ENCODE results near the gene GSTM4.
A peak's percentile ranks its signal among the peaks of the same experiment; 100 is the strongest.

The GSTM4 gene

GRCh38 chr1:109655615-109656519 lies at the start of gene GSTM4:
GSTM4 (plus strand) TSS chr1:109656099; CDS start chr1:109656390, 291 bp downstream.
- DNase-seq: peak; percentile 53

GRCh38 chr1:109609881-109610280 lies 46.0 kb upstream of the GSTM4 start:
- DNase-seq: no peak

GRCh38 chr1:109610609-109611307 lies 45.1 kb upstream of the GSTM4 start:
- no peak for DNase-seq

- DNase-seq: no peak
These were observed 44.5 kb upstream of the GSTM4 start for GRCh38 chr1:109611308-109611990.

- DNase-seq: no peak
These were observed 42.3 kb upstream of the GSTM4 start for GRCh38 chr1:109613361-109614147.

GRCh38 chr1:109615879-109616278 lies 40.0 kb upstream of the GSTM4 start:
- DNase-seq: no peak

- no peak for DNase-seq
These were observed 39.5 kb upstream of the GSTM4 start for GRCh38 chr1:109616391-109616790.

GRCh38 chr1:109617291-109617801 lies 38.6 kb upstream of the GSTM4 start:
- DNase-seq: peak; percentile 87

- no peak for DNase-seq
These were observed 37.0 kb upstream of the GSTM4 start for GRCh38 chr1:109618661-109619575.

- peak; percentile 88 for DNase-seq
These were observed 36.1 kb upstream of the GSTM4 start, which contains the start of the genes AMPD2 and GNAT2 for GRCh38 chr1:109619576-109620400. AMPD2 (plus strand) TSS chr1:109619837; CDS start chr1:109621176, 1,339 bp downstream. GNAT2 (minus strand) TSS chr1:109619616; CDS start chr1:109612870, 6,746 bp downstream.

GRCh38 chr1:109620401-109620791 lies 35.5 kb upstream of the GSTM4 start:
- peak; percentile 53 for DNase-seq

- peak; percentile 93 for DNase-seq
These were observed 35.0 kb upstream of the GSTM4 start for GRCh38 chr1:109620841-109621286.

GRCh38 chr1:109621379-109622136 lies 34.3 kb upstream of the GSTM4 start:
- DNase-seq: no peak

- no peak for DNase-seq
These were observed 33.6 kb upstream of the GSTM4 start for GRCh38 chr1:109622137-109622892.

GRCh38 chr1:109622895-109623294 lies 33.0 kb upstream of the GSTM4 start:
- no peak for DNase-seq

GRCh38 chr1:109623601-109624161 lies 32.2 kb upstream of the GSTM4 start:
- no peak for DNase-seq

GRCh38 chr1:109624201-109625010 lies 31.5 kb upstream of the GSTM4 start:
- no peak for DNase-seq
